Measurements from ENCODE around the gene LPAR3.

Gene LPAR3

DNA sequence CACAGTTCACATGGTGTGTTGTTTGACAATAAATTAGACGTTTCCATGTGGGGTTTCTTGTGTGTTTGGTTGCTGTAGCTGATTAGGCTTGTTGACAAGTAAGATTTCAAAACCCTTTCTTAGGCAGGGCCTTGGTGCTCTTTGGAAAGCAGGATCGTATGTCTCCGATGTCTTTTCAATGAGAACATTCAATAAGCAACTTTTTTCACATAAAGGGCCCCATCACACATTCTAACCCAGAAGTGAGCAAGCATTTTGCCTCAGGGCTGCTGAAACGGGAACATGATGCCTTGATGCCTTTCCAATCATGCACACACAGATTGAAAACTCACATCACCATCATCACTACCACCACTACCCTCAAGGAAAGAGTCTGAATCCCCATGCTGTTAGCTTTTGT is 33.1 kb downstream of the LPAR3 start:
- no peak for DNase-seq (ENCODE audit: insufficient read length, low spot score)
- no peak for FAIRE-seq

- no peak for FAIRE-seq
- DNase-seq (ENCODE audit: insufficient read length, low spot score) = no peak
Observed at GRCh38 chr1:84857906-84858305, 35.1 kb downstream of the LPAR3 start.

DNA sequence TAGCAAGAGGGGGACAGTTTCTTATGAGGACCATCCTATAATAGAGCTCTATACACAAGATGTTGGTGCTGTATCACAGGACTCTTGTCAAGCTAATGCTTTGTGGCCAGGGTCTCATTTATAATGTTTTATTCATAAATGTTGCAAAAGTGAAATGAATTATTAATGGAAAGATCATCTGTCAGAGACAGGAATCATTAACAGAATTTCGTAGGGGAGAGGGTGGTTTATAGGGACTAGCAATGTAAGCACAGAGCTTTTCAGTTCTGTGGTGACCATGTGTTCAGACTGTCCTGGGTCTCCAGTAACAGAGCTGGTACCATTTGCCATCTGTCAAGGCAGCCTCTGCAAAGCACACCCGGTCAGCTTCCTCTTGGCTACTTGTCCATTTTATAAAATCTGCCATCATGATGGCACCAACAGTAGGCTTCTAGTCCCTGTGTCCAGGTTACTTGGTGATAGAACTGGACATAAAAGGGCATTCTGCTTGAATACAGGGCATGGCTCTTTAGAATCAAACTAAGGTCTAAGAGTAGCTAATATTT is 36.2 kb downstream of the LPAR3 start:
- no peak for FAIRE-seq

DNA sequence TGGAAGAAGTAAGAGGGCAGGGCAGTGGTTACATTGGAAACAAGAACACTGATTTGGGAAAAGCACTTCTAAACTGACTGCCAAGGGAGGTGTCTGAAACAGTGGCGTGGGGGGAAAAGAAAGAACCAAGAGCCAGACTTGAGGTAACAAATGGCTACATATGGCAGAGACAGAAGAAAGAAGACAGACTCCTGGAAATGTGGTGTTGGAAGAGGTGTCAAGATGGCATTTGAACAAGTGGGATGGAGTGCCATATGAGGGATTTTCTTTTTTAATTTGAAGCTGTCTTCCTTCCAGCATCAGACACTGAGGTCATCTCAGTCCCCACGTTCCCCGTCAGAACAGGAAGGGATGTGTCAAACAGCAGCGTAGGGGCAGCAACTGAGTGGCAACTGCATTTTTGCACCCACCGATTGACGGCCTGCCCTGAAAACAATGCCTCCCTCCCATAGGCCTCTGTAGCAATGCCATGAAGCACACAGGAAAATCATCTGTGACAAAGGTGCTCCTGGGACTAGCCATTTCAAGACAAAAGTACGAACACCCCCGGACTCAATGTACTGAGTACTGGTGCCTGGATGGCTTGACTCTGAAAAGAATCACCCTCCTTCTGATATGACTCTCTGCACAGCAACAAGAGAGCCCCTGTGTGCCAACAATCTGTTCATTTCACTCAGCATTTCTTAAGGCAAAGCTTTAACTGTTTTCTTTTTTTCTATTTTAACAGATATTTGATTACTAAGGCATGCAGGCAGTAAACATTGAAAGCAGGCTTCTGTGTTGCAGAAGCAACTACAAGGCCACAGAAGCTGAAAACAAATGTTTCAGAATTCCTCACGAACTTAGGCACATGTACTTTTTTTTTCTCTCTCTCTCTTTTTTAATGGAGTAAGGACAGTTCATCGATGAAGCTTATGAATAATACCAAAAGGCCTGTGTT is 37.0 kb downstream of the LPAR3 start:
- no peak for DNase-seq (ENCODE audit: insufficient read length, low spot score)
- no peak for FAIRE-seq

More for the DNA sequence above, 36.2 kb downstream of the LPAR3 start:
- no peak for DNase-seq (ENCODE audit: insufficient read length, low spot score)

DNA sequence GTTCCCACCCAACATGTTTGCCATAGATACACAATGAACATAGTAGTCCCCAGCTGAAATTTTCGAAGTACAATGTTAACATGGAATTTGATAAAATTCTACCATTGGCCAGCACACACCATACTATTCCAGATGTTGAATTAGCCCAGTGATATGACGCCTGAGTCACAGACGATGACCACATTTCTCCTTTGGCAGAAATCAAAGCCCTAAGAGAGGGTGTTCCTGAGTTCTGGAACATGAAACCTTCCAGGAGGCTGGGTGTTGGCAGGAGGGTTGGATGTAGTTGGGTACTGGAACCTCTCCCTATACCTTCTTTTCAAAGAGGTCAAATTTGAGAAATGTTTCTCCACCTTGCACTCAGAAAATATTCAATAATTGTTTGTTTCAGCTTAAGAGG is 37.8 kb downstream of the LPAR3 start:
- no peak for FAIRE-seq
- DNase-seq (ENCODE audit: insufficient read length, low spot score) = no peak

DNA sequence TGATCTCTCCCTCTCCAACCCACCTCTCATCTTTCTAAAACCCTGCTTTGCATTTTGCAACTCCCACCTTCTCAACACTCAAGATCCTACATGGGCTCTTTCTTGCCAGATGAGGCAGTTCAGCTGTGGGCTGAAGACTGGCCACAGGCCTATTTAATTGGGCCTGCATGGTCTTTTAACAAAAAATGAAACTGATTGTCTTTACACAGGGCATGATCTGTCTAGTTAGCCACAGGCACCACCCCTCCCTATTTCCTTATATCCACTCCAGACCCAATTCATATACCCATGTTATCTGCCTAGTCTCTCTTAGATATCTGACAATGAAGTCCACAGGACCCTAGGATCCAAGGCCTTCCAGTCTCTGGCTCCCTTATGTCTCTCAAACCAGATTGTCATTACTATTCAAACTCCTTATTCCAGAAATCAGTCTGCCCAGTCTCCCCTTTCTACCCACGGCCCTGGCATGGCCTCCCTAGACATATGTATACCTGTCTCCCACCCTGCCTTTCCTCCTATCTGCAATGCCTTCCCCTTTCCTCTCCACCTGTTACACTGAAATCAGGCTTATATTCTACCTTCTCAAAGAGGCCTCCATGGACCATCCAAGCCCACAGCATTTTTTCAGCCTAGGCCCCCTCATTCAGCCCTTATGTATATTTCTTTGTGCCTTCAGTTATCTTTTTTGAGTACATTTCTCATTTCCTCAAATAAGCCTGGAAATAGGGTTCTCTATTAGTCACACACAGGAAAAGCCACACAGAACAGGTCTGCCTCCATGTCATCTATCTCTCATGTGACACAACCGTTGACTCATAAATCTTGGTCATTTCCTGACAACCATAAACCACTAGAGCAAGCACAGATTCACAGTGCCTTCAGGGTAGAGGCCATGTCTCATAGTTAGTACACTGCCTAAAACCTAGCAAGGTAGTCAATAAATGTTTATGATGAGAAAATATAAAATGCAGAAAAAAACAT is 39.0 kb downstream of the LPAR3 start:
- peak; percentile 77 for FAIRE-seq
- peak; percentile 20 for DNase-seq (ENCODE audit: insufficient read length, low spot score)

DNA sequence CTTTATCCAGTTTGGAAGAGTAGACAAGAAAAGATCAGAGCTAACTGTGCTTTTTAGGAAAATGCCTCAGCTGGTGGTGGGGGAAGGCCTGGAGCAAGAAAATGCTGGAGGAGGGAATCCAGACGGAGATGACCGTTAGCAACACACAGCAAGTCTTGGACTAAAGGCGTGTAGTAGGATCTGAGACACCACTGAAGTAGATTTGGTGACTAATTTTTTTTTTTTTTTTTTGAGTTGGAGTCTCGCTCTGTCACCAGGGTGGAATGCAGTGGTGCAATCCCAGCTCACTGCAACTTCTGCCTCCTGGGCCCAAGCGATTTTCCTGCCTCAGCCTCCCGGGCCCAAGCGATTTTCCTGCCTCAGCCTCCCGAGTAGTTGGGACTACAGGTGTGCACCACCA is 41.2 kb downstream of the LPAR3 start:
- no peak for DNase-seq (ENCODE audit: insufficient read length, low spot score)
- FAIRE-seq = no peak

DNA sequence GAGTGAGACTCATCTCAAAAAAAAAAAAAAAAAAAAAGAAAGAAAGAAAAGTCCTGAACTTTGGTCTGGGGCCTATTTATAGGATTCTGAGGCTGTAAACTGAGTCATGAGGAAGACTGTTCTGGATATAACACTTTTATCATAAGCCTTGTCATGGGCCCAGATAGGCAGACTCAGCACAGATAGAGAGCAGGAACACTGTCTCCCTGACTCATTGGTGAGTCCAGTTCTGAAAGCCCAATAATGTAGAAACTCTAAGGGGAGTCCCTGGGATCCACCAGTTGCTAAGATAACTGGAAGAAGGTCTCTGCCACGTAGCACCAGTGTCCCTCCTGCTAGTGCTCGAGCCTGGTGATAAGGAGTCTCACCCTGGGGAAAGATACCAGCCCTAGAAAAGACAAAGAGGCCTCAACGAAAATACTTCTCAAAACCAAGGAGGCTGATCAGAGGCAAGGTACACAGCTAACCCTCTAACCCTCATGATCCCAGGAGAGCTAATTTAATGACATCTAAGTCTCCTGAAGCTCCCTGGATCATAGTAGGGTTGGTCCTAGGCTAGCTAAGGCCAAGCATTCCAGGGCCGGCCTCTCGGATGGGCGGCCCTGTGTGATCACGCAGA is 43.5 kb downstream of the LPAR3 start:
- DNase-seq (ENCODE audit: insufficient read length, low spot score) (no peak), FAIRE-seq (no peak)

DNA sequence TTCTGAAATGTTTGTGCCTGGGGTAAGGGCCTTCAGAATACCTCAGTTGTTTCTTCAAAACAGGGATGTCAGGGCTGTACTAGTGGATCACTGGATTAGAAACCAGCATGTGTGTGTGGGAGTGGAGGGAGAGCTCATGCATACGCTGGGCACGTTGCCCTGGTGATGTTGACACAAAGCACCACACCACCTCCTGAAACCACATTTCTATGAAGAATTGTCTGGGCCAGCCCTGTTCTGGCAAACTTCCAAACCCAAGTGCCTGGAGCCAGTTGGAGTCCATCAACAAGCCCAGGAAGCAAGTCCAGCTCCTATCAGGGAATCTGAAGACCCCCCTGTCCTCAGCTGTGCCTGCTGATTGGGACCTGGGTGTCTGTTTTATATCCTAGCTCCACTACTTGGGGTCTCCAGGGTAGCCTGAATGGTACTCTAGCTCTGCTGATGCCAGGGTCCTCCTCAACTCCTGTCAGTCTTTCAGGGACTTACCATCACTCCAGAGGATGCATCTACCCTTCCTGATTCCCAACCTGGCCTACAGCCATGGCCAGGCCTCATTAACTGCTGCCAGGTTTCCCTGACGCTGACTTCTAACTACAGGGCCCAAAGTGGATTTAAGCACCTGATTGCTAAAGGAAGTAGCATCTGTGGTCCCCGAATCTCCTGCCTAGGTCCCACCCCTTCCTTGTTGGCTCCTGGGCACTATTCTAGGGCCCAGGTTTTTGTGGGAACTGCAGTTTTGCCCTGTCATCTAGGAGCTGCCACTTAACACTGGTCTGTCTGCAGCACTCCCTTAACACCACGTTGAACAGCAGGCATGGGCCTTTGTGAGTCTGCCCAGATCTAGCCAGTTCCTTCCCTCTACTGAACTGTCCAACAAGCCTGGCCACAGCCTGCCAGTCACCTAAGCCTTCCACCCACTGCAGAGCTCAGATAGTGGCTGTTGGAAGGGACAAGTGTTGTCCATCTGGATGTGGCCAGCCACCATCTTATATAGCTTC is 45.5 kb downstream of the LPAR3 start:
- FAIRE-seq (no peak), DNase-seq (ENCODE audit: insufficient read length, low spot score) (no peak)

DNA sequence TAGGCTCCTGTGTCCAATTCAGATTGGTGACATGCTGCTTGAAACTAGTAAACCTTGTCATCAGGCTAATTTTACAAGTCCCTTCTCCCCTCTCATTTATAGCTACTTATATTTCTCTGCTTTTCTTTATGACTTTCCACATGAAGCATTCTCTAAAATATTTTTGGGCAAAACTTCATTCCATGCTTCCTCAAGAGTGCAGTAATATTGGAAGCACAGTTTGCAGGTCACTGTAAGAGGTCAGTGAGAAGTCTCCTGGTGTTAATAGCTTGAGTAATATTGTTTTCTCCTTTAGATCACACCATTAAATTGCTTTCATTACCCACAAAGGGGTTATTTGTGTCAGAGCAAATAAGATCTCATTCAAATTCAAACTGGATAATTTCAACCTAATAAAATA is 46.6 kb downstream of the LPAR3 start:
- FAIRE-seq (no peak), DNase-seq (ENCODE audit: insufficient read length, low spot score) (no peak)

DNA sequence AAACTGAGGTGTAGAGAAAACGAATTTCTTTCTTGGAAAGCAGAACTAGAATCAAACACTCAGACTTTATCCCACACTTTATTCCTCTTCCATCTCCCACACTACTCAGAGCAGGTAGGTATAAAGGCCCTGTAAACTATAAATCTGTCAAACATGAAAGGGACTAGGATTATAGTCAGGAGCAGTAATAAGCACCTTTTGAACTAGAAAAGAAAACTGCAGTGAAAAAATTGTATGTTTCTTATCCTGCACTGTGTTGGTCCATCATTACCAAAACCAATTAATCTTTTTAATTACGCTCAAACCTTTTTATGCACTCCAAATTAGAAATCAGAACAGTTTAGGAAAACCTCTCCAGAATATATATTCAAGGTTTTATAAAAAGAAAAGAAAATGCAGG is 47.6 kb downstream of the LPAR3 start:
- no peak for FAIRE-seq
- no peak for DNase-seq (ENCODE audit: insufficient read length, low spot score)

DNA sequence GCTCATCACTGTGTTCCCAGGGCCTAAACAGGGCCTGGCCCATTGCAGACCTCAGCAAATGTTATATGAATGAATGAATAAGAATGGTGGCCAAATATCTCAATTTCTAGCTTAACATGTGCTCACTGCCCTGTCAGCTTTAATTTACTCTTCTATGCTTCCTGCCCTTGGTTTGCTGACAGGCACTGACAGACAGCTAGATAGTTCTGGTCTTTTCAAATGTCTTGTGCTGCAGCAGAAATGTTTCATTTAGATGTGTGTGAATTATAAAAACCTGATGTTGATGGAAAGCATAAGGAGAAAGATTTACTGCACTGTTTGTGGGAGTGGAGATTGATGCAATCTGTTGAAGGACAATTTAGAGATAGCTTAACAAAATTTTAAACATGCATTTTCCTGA is 48.9 kb downstream of the LPAR3 start:
- FAIRE-seq = no peak
- no peak for DNase-seq (ENCODE audit: insufficient read length, low spot score)

- FAIRE-seq = no peak
- no peak for DNase-seq (ENCODE audit: insufficient read length, low spot score)
Observed at GRCh38 chr1:84842748-84843231, 50.2 kb downstream of the LPAR3 start.

DNA sequence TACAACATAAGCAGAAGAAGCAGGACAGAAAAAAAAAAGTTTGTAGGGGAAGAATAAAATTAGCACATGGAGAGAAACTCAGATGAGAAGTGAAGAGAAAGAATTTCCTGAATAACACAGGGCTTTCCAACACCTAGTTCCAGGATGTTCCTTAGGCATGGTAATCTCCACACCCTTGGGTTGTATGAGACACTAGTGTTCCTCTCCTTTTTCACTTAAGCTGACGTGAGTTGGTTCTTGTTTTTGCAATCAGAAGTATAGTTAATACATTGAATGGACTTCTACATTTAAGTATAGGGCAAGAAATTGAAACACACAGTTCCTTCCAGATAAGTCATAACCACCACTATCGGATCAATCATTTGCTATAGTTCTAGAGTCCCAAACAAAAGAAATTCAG is 51.0 kb downstream of the LPAR3 start:
- no peak for FAIRE-seq
- DNase-seq (ENCODE audit: insufficient read length, low spot score) = no peak

GRCh38 chr1:84840346-84840745 is 52.7 kb downstream of the LPAR3 start:
- DNase-seq (ENCODE audit: insufficient read length, low spot score) (no peak), FAIRE-seq (no peak)

- DNase-seq (ENCODE audit: insufficient read length, low spot score) (no peak), FAIRE-seq (no peak)
Observed at GRCh38 chr1:84839544-84839943, 53.5 kb downstream of the LPAR3 start.

DNA sequence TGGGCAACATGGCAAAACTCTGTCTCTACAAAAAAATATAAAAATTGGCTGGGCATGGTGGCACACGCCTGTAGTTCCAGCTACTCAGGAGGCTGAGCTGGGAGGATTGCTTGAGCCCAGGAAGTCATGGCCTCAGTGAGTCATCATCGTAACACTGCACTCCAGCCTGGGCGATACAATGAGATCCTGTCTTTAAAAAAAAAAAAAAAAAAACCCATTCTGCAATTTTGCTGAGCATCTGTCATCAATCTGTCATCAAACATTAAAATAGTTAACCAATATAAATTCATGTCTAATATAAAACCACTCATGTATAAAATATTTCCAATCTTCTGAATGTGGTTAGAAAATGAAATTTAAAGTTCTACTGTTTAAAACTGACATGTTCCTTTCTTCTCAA is 56.9 kb downstream of the LPAR3 start:
- FAIRE-seq (no peak), DNase-seq (ENCODE audit: insufficient read length, low spot score) (no peak)

DNA sequence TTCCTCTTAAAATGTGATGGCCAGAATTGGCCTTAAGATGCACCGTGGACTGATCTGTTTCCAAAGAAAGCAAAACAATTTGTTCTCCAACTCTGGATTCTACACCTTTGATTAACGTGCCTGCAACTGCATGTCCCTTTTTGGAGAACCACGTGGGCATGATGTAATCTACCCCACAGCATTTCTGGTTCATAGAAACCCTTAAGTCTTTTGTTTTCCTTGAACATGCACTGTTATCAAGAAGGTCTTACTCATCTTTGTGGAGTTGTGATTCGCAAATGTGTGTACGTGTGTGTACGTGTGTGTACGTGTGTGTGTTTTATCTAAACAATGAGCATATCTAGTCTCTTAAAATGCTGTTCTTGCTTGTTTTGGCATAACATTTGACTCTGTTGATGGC is 57.8 kb downstream of the LPAR3 start:
- no peak for FAIRE-seq

GRCh38 chr1:84834419-84835064 is 58.5 kb downstream of the LPAR3 start:
- DNase-seq (ENCODE audit: insufficient read length, low spot score) (no peak), FAIRE-seq (no peak)

More for the DNA sequence above, 57.8 kb downstream of the LPAR3 start:
- no peak for DNase-seq (ENCODE audit: insufficient read length, low spot score)

Data from GM19239 (cell line).